ENCODE results near the gene PRXL2B.

DNA sequence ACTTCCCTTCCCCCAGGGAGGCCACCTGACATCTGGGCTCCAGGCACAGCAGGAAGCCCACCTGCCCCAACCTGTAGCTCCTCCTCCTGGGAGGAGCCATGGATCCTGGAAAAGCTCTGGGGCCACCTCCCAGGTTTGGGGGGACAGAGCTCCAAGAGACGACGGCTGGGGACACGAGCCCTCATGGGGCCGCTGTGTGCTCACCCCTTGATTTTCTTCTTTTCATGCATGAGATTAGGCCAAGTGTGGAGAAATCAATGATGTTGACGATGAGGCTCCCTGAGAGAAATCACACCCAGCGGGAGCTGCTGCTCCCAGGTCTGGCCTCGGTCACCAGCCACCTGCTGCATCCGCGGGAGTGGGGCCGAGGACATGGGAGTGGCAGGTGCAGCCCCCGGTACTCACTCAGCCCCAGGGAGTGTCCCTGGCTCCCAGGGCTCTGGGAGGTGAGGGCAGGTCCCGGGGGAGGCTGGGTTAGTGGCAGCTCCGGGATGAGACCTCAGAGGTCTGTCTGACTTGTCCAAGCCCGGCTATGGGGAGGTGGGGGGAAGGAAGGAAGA lies 21.7 kb upstream of the PRXL2B start:
- TF ChIP-seq CTCF (conservative IDR thresholded peaks at IDR 0.05; ENCODE audit: low read length) (no peak), EZH2phosphoT487 (IDR thresholded peaks at IDR 0.05; ENCODE audit: borderline replicate concordance, low read depth, low read length) (no peak)

All from OCI-LY7 (cell line).